Caco-2 (cell line): ENCODE measurements around the gene TESK2. TPM values are rescaled to one million over a fixed set of nuclear protein-coding genes. Genes with fewer than 3 reads are reported as not detected.
A peak's percentile ranks its signal among the peaks of the same experiment; 100 is the strongest.

Experiments used
- BruUV-seq: library from RNA; stranded (reverse); fragments of 400-500 nt; replicated peaks from 2 replicates; lab custom pipeline; 2021; lab: Mats Ljungman, UMichigan
- CTCF ChIA-PET: fragments of 300-600 bp; sonication (Branson Sonifier 250); formaldehyde crosslinking; loops from one replicate; lab custom pipeline; 2022; ENCODE audit warnings: antibody characterized with exemption; lab: Charles Lee
- POLR2A ChIA-PET: fragments of 300-600 bp; sonication (Branson Sonifier 250); formaldehyde crosslinking; loops from one replicate; lab custom pipeline; 2022; ENCODE audit warnings: antibody characterized with exemption; lab: Charles Lee
- DNase-seq, 2 experiments: peaks; one replicate each; pipeline versions ENCODE4 v3.0.0 to v3.0.0-alpha.2; 2020 to 2022
- H3K27me3 ChIP-seq: replicated peaks from 2 replicates; pipeline ENCODE4 v1.6.0; 2011; ENCODE audit warnings: low read length; ENCODE audit not compliant: control insufficient read depth, insufficient read depth
- H3K36me3 ChIP-seq: 2 replicates; pipeline ENCODE4 v1.5.1; 2011; ENCODE audit warnings: low read length; ENCODE audit not compliant: control insufficient read depth, insufficient read depth
- H3K4me1 ChIP-seq: fragments of 250-450 bp; sonication (Bioruptor Pico); 2 replicates; pipeline ENCODE4 v1.5.1; 2020; ENCODE audit warnings: mild to moderate bottlenecking
- H3K4me3 ChIP-seq: 2 replicates; pipeline ENCODE4 v1.5.1; 2011; ENCODE audit warnings: low read depth, mild to moderate bottlenecking, control low read depth, low read length
- H3K9me3 ChIP-seq: fragments of 250-450 bp; sonication (Bioruptor Pico); 2 replicates; pipeline ENCODE4 v1.5.1; 2020; ENCODE audit warnings: mild to moderate bottlenecking, moderate library complexity
- H3K27ac Mint-ChIP-seq: one replicate; pipeline ENCODE4 v1.8.0; 2022; ENCODE audit warnings: mixed read lengths; ENCODE audit not compliant: unreplicated experiment
- H3K27me3 Mint-ChIP-seq: one replicate; pipeline ENCODE4 v1.8.0; 2022; ENCODE audit warnings: mixed read lengths; ENCODE audit not compliant: insufficient read depth, unreplicated experiment
- H3K36me3 Mint-ChIP-seq: one replicate; pipeline ENCODE4 v1.8.0; 2022; ENCODE audit warnings: mild to moderate bottlenecking, mixed read lengths; ENCODE audit not compliant: insufficient read depth, unreplicated experiment
- H3K4me1 Mint-ChIP-seq: one replicate; pipeline ENCODE4 v1.8.0; 2022; ENCODE audit warnings: low read depth, mixed read lengths; ENCODE audit not compliant: unreplicated experiment
- H3K4me3 Mint-ChIP-seq: one replicate; pipeline ENCODE4 v1.8.0; 2022; ENCODE audit warnings: mild to moderate bottlenecking, moderate library complexity, mixed read lengths; ENCODE audit not compliant: unreplicated experiment
- H3K9me3 Mint-ChIP-seq: one replicate; pipeline ENCODE4 v1.8.0; 2022; ENCODE audit warnings: mixed read lengths; ENCODE audit not compliant: unreplicated experiment
- intact Hi-C: fragments of 100-400 bp; cut with micrococcal nuclease; formaldehyde crosslinking; loops from one replicate; pipeline ENCODE4 v1.10.0; 2022; ENCODE audit not compliant: unreplicated experiment
- total RNA-seq: library from RNA; stranded (reverse); gene quantifications from 2 replicates; pipeline ENCODE4 v1.2.3, GENCODE V29; 2022
- TF ChIP-seq, protein P1 (sequence below), 2 experiments: fragments of 200-600 bp in 1 of 2; IDR thresholded peaks; 1 replicate in 1 of 2; 2 replicates in 1 of 2; pipeline versions ENCODE4 v1.5.1 to v1.8.0; 2011 to 2022; ENCODE audit warnings: antibody characterized with exemption in 1 of 2, control low read depth in 1 of 2, inconsistent platforms in 1 of 2, low read depth in 1 of 2, low read length in 1 of 2, mild to moderate bottlenecking in 1 of 2, moderate library complexity in 1 of 2; ENCODE audit not compliant: insufficient read depth in 1 of 2, severe bottlenecking in 1 of 2, unreplicated experiment in 1 of 2

TESK2 gene
- total RNA-seq, 1 experiment from 2014 or later, result 14.7 TPM

DNA sequence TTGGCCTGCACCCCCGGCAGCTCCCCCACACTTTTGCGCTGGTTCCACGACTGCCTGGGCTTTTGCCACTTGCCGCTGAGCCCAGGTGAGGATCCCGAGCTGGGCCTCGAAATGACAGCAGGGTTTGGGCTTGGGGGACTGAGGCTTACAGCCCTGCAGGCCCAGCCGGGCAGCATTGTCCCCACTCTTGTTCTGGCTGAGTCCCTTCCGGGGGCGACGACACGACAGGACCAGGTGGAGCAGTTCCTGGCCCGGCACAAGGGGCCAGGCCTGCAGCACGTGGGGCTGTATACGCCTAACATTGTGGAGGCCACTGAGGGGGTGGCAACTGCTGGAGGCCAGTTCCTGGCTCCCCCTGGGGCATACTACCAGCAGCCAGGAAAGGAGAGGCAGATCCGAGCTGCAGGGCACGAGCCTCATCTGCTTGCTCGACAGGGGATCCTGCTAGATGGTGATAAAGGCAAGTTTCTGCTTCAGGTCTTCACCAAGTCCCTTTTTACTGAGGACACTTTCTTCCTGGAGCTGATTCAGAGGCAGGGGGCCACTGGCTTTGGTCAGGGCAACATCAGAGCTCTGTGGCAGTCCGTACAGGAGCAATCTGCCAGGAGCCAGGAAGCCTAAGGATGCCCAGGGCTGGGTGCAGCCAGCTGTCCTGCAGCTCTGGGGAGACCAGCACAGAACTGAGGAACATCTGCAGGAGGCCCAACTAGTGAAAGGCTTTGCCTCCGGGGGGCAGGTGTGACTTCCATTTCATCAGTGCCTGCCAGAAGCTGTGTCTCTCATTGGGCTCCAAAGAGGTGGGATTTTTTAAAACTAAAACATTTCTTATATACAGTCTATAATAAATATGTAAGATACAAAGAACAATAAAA is 163.1 kb downstream of the TESK2 start:
- H3K9me3 Mint-ChIP-seq, result no peaks in the 10 kb centered on the region
- peak; percentile 32 to 61 for DNase-seq
- Histone ChIP-seq H3K27me3 (no peaks in the 10 kb centered on the region), H3K4me1 (peaks cover 36% of the 10 kb centered on the region), H3K36me3 (peaks cover 4% of the 10 kb centered on the region), H3K4me3 (peak overlapping the region; percentile 98), H3K9me3 (no peaks in the 10 kb centered on the region)
- ChIA-PET POLR2A (interaction anchor here (0.8 to 4.6 kb wide), 5 partner anchors 8 to 164 kb away, joined by 4 to 68 read pairs (median 5); partner anchors contain the start of genes MUTYH, TESK2 and TOE1), CTCF (interaction anchor here (2.6 kb wide), 1 partner anchor 24 kb away, joined by 26 read pairs; no protein-coding TSS in a partner anchor)
- H3K4me3 Mint-ChIP-seq, result peak overlapping the region; percentile 89
- H3K27ac Mint-ChIP-seq, result peak overlapping the region; percentile 93
- H3K36me3 Mint-ChIP-seq, result peaks cover 59% of the 10 kb centered on the region
- intact Hi-C loops, result loop anchor here (1.0 kb wide), 1 partner anchor 8 kb away; no protein-coding TSS in a partner anchor
- no peaks in the 10 kb centered on the region for H3K27me3 Mint-ChIP-seq
- BruUV-seq, result no TSS peak
- peaks cover 16% of the 10 kb centered on the region for H3K4me1 Mint-ChIP-seq
- TF ChIP-seq, protein P1, sequence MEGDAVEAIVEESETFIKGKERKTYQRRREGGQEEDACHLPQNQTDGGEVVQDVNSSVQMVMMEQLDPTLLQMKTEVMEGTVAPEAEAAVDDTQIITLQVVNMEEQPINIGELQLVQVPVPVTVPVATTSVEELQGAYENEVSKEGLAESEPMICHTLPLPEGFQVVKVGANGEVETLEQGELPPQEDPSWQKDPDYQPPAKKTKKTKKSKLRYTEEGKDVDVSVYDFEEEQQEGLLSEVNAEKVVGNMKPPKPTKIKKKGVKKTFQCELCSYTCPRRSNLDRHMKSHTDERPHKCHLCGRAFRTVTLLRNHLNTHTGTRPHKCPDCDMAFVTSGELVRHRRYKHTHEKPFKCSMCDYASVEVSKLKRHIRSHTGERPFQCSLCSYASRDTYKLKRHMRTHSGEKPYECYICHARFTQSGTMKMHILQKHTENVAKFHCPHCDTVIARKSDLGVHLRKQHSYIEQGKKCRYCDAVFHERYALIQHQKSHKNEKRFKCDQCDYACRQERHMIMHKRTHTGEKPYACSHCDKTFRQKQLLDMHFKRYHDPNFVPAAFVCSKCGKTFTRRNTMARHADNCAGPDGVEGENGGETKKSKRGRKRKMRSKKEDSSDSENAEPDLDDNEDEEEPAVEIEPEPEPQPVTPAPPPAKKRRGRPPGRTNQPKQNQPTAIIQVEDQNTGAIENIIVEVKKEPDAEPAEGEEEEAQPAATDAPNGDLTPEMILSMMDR (IDR thresholded peaks at IDR 0.05; ENCODE audit: insufficient read depth in 1 of 2, low read depth in 1 of 2, low read length in 1 of 2, severe bottlenecking in 1 of 2, unreplicated experiment in 1 of 2), result no peak

DNA sequence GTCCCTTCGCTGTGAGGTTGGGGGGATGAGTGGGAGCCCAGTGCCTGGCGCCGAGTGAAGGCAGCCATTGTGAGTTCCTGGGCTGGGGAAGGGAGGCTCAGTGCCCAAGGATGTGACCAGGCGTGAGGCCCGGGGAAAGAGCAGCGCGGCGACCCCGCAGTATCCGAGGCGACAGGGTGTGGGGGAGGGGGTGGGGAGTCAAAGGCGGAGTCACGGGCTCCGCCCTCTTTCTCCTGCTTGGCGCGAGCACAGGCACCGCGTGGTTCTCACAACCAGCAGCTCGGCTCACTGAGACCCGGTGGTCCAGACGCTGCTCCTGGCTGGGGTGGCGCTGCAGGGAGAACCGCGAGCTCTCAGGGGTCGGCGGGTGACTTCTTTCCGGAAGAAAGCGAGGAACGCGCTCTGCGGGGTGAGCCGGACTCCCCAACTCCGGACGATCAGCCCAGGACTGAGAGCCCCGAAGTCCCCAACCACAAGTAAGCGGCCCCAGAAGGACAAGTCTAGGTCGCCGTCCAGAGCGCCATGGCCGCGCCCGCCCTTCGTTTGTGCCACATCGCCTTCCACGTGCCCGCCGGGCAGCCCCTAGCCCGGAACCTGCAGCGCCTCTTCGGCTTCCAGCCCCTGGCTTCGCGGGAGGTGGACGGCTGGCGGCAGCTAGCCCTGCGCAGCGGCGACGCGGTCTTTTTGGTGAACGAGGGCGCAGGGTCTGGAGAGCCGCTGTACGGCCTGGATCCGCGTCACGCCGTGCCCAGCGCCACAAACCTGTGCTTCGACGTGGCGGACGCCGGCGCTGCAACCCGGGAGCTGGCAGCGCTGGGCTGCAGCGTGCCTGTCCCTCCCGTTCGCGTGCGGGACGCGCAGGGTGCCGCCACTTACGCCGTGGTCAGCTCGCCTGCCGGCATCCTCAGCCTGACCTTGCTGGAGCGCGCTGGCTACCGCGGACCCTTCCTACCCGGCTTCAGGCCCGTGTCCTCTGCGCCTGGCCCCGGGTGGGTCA is 164.0 kb downstream of the TESK2 start, which contains the start of gene HPDL:
Gene HPDL, plus strand, starts transcription at position 269 of the 997 bp plus-strand sequence. Its CDS starts 254 bp downstream, at position 523.
- Mint-ChIP-seq H3K27ac (peak within 1 kb of the TSS; percentile 93), H3K36me3 (peaks cover 53% of the 10 kb centered on the region), H3K4me1 (peaks cover 16% of the 10 kb centered on the region), H3K27me3 (no peaks in the 10 kb centered on the region), H3K4me3 (peak within 1 kb of the TSS; percentile 89), H3K9me3 (no peaks in the 10 kb centered on the region)
- Histone ChIP-seq H3K4me3 (peak within 1 kb of the TSS; percentile 98), H3K36me3 (peaks cover 2% of the 10 kb centered on the region; the same call in 1 of the 2 replicates), H3K27me3 (no peaks in the 10 kb centered on the region), H3K9me3 (no peaks in the 10 kb centered on the region), H3K4me1 (peaks cover 36% of the 10 kb centered on the region)
- TF ChIP-seq, protein P1 (IDR thresholded peaks at IDR 0.05; ENCODE audit: insufficient read depth in 1 of 2, low read depth in 1 of 2, low read length in 1 of 2, severe bottlenecking in 1 of 2, unreplicated experiment in 1 of 2), result peak in 1 of 2 experiments; percentile 6
- TSS peak; percentile 67 for BruUV-seq
- POLR2A ChIA-PET, result interaction anchor here (1.0 to 4.6 kb wide), 8 partner anchors 9 to 507 kb away, joined by 3 to 68 read pairs (median 5); partner anchors contain the start of genes MUTYH, TESK2 and TOE1
- intact Hi-C loops, result no loop called here
- CTCF ChIA-PET, result interaction anchor here (1.2 to 1.9 kb wide), 2 partner anchors 23 to 315 kb away, joined by 4 to 14 read pairs; partner anchors contain the start of gene UROD
- DNase-seq, result peak; percentile 88 to 91
